A673 (cell line): ENCODE measurements around the gene APOBEC3A. TPM values are rescaled to one million over a fixed set of nuclear protein-coding genes. Genes with fewer than 3 reads are reported as not detected.

Source experiments
- BruUV-seq: library from RNA; stranded (reverse); fragments of 400-500 nt; replicated peaks from 2 replicates; lab custom pipeline; 2021; lab: Mats Ljungman, UMichigan
- CTCF ChIA-PET: fragments of 300-600 bp; sonication (Branson Sonifier 250); formaldehyde crosslinking; loops from one replicate; lab custom pipeline; 2022; ENCODE audit warnings: antibody characterized with exemption; lab: Charles Lee
- POLR2A ChIA-PET: fragments of 300-600 bp; sonication (Branson Sonifier 250); formaldehyde crosslinking; loops from one replicate; lab custom pipeline; 2022; ENCODE audit warnings: antibody characterized with exemption; ENCODE audit not compliant: low non-redundant PET; lab: Charles Lee
- DNase-seq: peaks from one replicate; pipeline ENCODE4 v3.0.0-alpha.2; 2015; ENCODE audit warnings: low spot score
- H3K27ac ChIP-seq: fragments of 200-600 bp; sonication (generic); 2 replicates; pipeline ENCODE4 v1.5.1; 2016; ENCODE audit warnings: mixed run types, low read depth, mild to moderate bottlenecking, mixed read lengths, antibody characterized with exemption, low read length; ENCODE audit not compliant: poor library complexity, severe bottlenecking
- H3K27me3 ChIP-seq: fragments of 200-600 bp; sonication (generic); replicated peaks from 2 replicates; pipeline ENCODE4 v1.6.1; 2017; ENCODE audit warnings: mixed run types, low read depth, mild to moderate bottlenecking, mixed read lengths, antibody characterized with exemption, low read length; ENCODE audit not compliant: insufficient read depth, poor library complexity
- H3K36me3 ChIP-seq: fragments of 200-600 bp; sonication (generic); 2 replicates; pipeline ENCODE4 v1.6.1; 2016; ENCODE audit warnings: mixed run types, mild to moderate bottlenecking, mixed read lengths, antibody characterized with exemption, low read length; ENCODE audit not compliant: insufficient read depth, poor library complexity, severe bottlenecking
- H3K4me1 ChIP-seq: fragments of 200-600 bp; sonication (generic); 2 replicates; pipeline ENCODE4 v1.6.1; 2017; ENCODE audit warnings: mixed run types, mild to moderate bottlenecking, mixed read lengths, antibody characterized with exemption, low read length; ENCODE audit not compliant: insufficient read depth, poor library complexity, severe bottlenecking
- H3K4me3 ChIP-seq: fragments of 200-600 bp; sonication (generic); 2 replicates; pipeline ENCODE4 v1.5.1; 2016; ENCODE audit warnings: low read depth, mixed run types, mild to moderate bottlenecking, mixed read lengths, low read length; ENCODE audit not compliant: poor library complexity, severe bottlenecking
- H3K9me3 ChIP-seq: fragments of 200-600 bp; sonication (generic); 2 replicates; pipeline ENCODE4 v1.6.1; 2016; ENCODE audit warnings: mixed run types, low read depth, mild to moderate bottlenecking, mixed read lengths, antibody characterized with exemption, low read length; ENCODE audit not compliant: poor library complexity, severe bottlenecking
- CTCF ChIP-seq: fragments of 300-800, 200-600 bp; sonication (generic); conservative IDR thresholded peaks from 2 replicates; pipeline ENCODE4 v1.5.1; 2017; ENCODE audit warnings: low read depth, mild to moderate bottlenecking, antibody characterized with exemption, low read length, moderate library complexity, mixed read lengths
- EZH2 ChIP-seq: fragments of 200-600 bp; sonication (generic); IDR thresholded peaks from 2 replicates; pipeline ENCODE4 v1.6.1; 2017; ENCODE audit warnings: borderline replicate concordance, low read depth, mild to moderate bottlenecking, mixed read lengths, antibody characterized with exemption, low read length; ENCODE audit not compliant: poor library complexity, severe bottlenecking
- intact Hi-C: fragments of 100-400 bp; cut with micrococcal nuclease; formaldehyde crosslinking; loops from one replicate; pipeline ENCODE4 v1.10.0; 2022; ENCODE audit not compliant: unreplicated experiment
- total RNA-seq: library from RNA; stranded (reverse); gene quantifications from 2 replicates; pipeline ENCODE4 v1.2.3, GENCODE V29; 2021

The APOBEC3A gene
- total RNA-seq, 1 experiment from 2014 or later, result not detected

GRCh38 chr22:38946771-38947170, 10.6 kb upstream of the APOBEC3A start:
- H3K9me3 ChIP-seq, result no peaks in the 10 kb centered on the region
- no peak overlapping the region for H3K27ac ChIP-seq
- no TSS peak for BruUV-seq
- CTCF ChIA-PET, result no interaction called here
- DNase-seq, result no peak
- H3K36me3 ChIP-seq, result no peaks in the 10 kb centered on the region
- no peak overlapping the region for H3K4me3 ChIP-seq
- no peak for TF ChIP-seq CTCF
- POLR2A ChIA-PET, result no interaction called here
- intact Hi-C loops, result no loop called here
- H3K4me1 ChIP-seq, result peaks cover 11% of the 10 kb centered on the region
- no peaks in the 10 kb centered on the region for H3K27me3 ChIP-seq

- BruUV-seq, result no TSS peak
These were observed 9.9 kb upstream of the APOBEC3A start for GRCh38 chr22:38947321-38948140.

GRCh38 chr22:38948181-38948940, 9.0 kb upstream of the APOBEC3A start:
- no peak for DNase-seq
- Histone ChIP-seq H3K9me3 (no peaks in the 10 kb centered on the region), H3K27me3 (no peaks in the 10 kb centered on the region), H3K36me3 (no peaks in the 10 kb centered on the region), H3K4me3 (no peak overlapping the region), H3K27ac (no peak overlapping the region), H3K4me1 (peaks cover 11% of the 10 kb centered on the region)
- no TSS peak for BruUV-seq
- intact Hi-C loops, result no loop called here
- no peak for TF ChIP-seq EZH2
- no peak for TF ChIP-seq CTCF
- CTCF ChIA-PET, result no interaction called here
- POLR2A ChIA-PET, result no interaction called here

More at GRCh38 chr22:38947321-38948140, 9.9 kb upstream of the APOBEC3A start:
- Histone ChIP-seq H3K9me3 (no peaks in the 10 kb centered on the region), H3K36me3 (no peaks in the 10 kb centered on the region), H3K4me1 (peaks cover 11% of the 10 kb centered on the region), H3K27ac (no peak overlapping the region), H3K27me3 (no peaks in the 10 kb centered on the region), H3K4me3 (no peak overlapping the region)
- TF ChIP-seq CTCF (no peak), EZH2 (no peak)
- intact Hi-C loops, result no loop called here
- DNase-seq, result no peak
- ChIA-PET CTCF (no interaction called here), POLR2A (no interaction called here)
